NCI-H1694 (cell line): ENCODE data around the gene SLIT3.
"Not testable (repeated sequence)": the region's sequence is repeated elsewhere in the genome, so short reads cannot be mapped to it uniquely, and the experiment has no call there.

ENCODE experiments used
- DNase-seq: peaks from one replicate; lab custom pipeline; 2025; lab: John Stamatoyannopoulos, UW

The SLIT3 gene

DNA sequence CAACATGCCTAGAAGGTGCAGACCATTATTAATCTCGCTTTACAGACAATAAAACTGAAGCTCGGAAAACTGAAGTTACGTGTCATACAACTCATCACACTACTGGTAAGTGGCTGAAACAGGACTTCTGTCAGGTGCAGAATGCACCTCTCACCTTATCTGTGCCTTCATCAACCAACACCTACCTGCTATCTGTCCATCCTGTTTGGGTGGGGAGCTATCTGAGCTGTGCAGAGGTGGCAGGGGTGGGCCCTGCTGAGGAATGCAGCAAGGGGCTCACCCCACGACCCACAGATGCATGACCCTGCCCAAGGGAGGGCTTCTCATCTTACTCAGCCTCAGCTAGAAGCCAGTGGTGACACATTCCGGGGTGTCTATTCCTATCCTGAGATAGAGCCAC lies 81.6 kb downstream of the SLIT3 start:
- DNase-seq, result no peak

DNA sequence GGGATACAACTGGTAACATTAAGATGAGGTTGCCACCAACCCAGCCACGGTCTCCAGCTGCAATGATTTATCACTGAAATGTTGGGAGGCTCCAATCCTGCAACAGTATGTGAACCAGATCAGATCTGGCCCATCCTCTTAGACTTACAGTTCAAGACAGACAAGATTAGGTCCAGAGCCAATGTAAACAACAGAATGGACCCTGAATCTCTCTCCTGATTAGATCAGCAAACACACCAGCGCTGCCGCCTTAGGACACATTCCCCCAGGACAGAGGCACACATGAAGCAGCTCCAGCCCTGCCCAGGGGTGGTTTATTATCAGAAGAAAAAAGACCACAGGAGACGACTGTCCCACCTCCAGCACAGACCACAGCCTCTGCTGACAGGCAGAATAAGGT lies 82.1 kb downstream of the SLIT3 start:
- DNase-seq, result no peak

- DNase-seq, result no peak
These were observed 82.8 kb downstream of the SLIT3 start for GRCh38 chr5:169218176-169218575.

- DNase-seq, result no peak
These were observed 84.1 kb downstream of the SLIT3 start for GRCh38 chr5:169216866-169217265.

DNA sequence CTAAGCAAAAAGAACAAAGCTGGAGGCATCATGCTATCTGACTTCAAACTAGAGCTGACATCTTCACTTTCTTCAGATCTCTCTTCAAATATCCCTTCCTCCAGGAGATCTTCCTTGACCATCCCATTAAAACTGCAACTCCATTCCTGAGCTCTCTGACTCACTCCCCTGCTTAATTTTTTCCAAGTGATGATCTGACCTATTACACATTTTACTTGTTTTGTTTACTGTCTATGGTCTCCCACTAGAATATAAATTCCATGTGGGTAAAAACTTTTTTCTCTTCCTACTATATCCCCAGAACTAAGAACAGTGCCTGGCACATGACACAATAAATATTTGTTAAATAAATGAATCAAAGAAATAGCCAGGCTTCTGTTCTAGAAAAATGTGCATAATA lies 87.5 kb downstream of the SLIT3 start:
- DNase-seq, result no peak

- DNase-seq, result not testable (repeated sequence)
These were observed 89.2 kb downstream of the SLIT3 start for GRCh38 chr5:169211761-169212160.

DNA sequence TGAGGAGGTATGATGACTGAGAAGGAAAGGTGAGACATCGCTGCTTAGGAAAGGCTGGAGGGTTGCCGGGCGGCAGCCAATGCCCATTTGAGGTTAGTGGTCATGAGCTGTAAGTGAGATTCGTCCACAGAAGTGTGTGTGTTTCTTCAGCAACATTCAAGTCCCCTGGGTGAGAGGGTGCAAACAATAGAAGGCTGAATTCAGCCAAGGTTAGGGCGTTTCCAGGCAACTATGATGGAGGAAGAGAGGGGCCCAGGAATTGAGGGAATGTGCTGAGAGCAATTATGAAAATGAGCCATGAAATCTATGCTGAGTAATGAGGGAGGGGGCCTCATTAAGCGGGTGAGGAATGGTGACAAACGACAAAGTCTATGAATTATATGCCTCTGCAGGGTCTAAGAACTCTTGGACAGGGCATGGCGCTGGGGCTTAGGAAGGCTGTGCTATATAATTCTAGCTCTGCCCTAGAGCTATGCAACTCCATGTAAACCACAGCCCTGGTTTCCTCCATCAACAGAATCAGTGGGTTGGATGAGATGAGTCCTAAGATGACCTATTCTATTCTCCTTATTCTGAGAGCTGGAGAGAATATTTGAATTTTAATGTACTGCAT lies 96.0 kb downstream of the SLIT3 start:
- no peak for DNase-seq

GRCh38 chr5:169202969-169203368 lies 98.0 kb downstream of the SLIT3 start:
- DNase-seq, result no peak

- DNase-seq, result no peak
These were observed 99.3 kb downstream of the SLIT3 start for GRCh38 chr5:169201597-169201996.

DNA sequence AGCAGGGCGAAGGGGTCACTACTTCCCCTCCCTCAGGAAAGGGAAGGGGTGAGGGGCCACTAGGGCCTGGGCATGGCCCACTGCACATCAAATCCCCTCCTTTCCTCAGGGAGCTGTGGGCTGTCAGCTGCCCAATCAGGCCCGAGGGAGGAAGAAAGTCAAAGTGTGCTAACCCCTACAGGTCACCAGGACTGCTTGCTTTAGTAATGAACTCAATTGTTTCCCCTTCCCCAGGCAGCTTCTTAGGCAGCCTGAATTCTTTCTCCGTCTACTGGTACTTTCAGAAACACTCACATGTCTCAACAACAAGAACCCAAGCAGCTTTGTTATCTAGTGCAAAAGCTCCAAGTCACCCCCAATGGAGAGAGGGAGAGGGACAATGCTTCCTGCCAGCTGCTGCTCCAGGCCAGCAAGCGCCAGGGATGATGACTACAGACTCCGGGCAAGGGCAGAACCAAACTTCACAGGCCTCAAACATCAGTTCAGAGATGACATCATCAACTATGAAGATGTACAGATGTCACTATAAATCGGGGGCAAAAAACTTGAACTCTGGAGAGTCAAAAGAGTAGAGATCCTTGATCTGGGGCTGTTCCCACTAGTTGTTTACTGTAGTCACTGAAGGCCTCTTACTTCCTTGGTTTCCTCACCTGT lies 100.7 kb downstream of the SLIT3 start:
- no peak for DNase-seq

- DNase-seq, result no peak
These were observed 103.6 kb downstream of the SLIT3 start for GRCh38 chr5:169197343-169197742.

DNA sequence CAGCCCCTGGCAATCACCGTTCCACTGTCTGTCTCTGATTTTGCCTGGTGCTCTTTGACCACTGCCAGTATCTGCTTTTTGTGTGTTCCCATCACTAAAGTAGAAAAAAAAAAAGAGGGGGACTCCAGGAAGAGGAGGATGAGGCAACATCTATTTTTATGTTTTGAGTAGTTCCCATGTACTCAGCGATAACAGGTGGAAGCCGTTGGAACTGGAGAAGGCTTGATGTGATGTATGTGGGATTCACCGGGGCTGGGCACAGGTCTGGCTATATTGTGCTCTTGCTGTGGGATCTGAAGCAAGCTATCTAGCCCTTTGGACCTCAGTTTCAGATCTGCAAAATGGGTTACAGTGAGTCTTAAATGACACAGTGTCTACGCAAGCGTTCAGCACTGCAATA lies 104.9 kb downstream of the SLIT3 start:
- DNase-seq, result no peak

- DNase-seq, result no peak
These were observed 105.3 kb downstream of the SLIT3 start for GRCh38 chr5:169195601-169196000.

- DNase-seq, result no peak
These were observed 108.4 kb downstream of the SLIT3 start for GRCh38 chr5:169192536-169192935.

DNA sequence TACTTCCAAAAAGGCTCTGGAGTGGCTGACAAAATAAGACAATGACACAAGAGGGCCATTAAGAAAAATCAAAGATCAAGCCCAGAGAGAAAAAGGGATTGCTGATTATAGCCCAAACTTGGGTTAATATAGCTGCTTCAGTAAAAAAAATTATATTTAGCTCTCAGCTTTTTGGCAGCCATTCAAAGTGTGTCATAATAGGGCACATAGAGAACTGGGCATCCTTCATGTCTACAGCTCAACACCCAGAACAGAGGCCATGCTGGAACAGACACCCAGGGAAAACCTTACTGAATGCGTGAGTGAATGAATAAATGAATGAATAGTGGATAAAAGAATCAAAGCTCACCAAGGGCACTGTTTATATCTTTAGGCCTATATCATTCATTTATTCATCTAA lies 110.1 kb downstream of the SLIT3 start:
- DNase-seq, result no peak

DNA sequence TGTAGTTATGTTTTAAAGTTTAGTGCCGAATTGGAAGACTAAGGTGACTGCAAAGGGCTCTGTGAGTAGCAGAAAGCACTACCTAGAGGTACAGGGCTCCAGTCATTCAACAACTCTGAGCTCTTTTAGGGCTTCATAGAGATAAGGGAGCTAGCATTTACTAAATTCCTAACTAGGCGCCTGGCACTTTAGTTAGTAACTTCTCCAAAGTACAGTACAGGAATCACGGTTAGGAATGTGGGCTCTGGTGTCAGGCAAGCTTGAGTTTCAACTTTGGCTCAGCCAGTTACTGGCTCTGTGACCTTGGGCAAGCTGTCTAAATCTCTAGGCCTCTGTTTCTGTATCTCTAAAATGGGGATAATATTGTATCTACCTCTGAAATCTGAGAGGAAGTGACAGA lies 115.3 kb downstream of the SLIT3 start:
- DNase-seq, result no peak

DNA sequence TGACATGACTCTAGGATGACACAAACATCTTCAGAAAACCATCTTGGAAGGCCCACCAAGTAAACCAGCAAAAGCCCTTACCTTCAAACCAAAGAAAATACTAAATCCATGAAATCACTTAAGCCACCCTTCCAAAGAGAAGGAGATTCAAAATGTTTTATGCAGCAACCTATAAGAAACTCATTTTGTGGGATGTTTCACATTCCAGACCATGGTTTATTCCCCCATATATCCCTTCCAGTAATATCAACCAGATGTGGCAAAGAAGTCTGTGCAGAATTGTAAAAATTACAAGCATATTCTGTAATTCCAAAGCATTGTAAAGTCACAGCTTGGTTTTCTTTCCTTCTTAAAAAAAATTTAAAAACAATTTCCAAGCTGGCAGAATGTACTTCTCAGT lies 117.4 kb downstream of the SLIT3 start:
- DNase-seq, result no peak

DNA sequence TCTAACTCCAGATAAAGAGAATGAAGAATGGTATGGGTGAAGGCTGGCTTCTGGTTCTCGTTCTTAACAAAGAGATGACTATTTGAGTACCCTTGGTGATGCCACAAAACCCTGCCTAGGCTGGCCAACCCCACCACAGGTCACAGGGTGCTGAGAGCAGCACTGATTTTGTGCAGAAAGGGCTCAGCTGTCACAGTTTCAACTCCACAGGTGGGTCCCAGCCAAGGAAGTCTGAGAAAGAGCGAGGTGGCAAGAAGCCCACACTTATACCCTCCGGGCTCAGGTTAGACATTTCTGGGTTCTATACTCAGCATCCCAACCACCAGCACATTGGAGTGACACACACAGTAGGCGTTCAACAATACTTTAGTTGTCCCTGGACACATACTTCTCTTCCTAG lies 118.1 kb downstream of the SLIT3 start:
- no peak for DNase-seq

DNA sequence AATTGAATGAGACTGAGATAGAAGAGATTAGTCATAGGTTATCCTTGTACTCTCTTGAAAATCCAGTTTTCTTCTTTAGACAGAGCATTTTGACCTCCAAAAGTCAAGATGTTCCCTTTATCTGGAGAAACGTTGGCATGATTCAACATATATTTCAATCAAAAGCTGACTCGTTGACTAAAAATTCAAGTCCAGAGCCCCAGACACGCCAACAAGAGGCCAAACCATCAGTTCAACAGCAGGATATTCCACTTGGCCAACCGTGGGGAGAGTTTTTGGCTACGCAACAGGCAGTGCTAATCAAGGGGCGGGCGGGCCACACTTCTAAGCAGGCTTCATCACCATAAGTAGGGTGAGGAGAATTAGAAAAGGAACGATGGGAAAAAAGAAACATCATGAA lies 119.1 kb downstream of the SLIT3 start:
- DNase-seq, result no peak

GRCh38 chr5:169178754-169179153 lies 122.2 kb downstream of the SLIT3 start:
- no peak for DNase-seq

- DNase-seq, result no peak
These were observed 122.7 kb downstream of the SLIT3 start for GRCh38 chr5:169178274-169178673.

- no peak for DNase-seq
These were observed 123.9 kb downstream of the SLIT3 start for GRCh38 chr5:169176709-169177694.

- no peak for DNase-seq
These were observed 125.2 kb downstream of the SLIT3 start for GRCh38 chr5:169175733-169176132.
